ENCODE measurements around the gene NLRC4.
"Not testable (repeated sequence)": the region's sequence is repeated elsewhere in the genome, so short reads cannot be mapped to it uniquely, and the experiment has no call there.

The NLRC4 gene

DNA sequence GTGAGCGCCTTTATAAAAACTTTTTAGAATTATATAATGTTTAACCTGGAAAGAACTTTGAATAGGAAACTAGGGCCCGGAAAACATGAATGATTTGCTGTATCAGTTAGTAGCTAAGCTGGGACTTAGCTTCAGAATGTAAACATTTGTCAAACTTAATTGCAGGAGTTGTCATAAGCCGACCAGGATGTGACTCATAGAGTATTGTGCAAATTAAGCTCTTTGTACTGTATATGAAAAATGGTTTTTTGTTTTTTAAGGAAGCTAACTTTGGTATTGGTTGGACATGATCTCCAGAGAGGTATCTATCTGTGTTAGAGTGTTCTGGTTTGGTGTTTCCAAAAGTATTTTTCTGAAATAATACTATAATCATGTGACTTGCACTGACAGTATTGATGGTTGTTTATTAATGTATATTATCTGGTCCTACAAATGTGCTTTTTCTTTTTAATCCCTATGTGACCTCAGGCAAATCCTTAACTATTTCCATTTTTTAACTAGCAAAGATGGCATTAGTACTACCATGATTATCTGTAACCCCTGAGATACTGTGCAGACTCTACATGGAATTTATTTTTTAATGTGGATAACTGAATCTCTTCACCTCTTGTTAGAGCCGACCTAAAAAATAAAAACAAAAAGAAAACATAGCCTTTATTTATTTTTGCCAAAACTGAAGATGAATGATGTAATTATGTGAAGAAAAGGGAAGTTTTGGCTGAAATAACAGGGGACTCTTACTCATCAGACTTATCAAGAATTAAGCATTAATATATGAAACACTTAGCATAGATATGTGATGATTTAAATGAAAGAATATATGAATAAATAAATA, 24.7 kb upstream of the NLRC4 start:
- H3K36me3 ChIP-seq: peaks cover 4 to 28% (median 18%) of the 10 kb centered on the region in 3 donors
- H3K4me3 ChIP-seq: no peak overlapping the region
- TF ChIP-seq, protein P1, sequence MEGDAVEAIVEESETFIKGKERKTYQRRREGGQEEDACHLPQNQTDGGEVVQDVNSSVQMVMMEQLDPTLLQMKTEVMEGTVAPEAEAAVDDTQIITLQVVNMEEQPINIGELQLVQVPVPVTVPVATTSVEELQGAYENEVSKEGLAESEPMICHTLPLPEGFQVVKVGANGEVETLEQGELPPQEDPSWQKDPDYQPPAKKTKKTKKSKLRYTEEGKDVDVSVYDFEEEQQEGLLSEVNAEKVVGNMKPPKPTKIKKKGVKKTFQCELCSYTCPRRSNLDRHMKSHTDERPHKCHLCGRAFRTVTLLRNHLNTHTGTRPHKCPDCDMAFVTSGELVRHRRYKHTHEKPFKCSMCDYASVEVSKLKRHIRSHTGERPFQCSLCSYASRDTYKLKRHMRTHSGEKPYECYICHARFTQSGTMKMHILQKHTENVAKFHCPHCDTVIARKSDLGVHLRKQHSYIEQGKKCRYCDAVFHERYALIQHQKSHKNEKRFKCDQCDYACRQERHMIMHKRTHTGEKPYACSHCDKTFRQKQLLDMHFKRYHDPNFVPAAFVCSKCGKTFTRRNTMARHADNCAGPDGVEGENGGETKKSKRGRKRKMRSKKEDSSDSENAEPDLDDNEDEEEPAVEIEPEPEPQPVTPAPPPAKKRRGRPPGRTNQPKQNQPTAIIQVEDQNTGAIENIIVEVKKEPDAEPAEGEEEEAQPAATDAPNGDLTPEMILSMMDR (IDR thresholded peaks at IDR 0.05): no peak
- no peaks in the 10 kb centered on the region for H3K27me3 ChIP-seq
- no peak for DNase-seq
- peaks cover 0 to 29% (median 11%) of the 10 kb centered on the region in 4 donors for H3K4me1 ChIP-seq
- H3K9me3 ChIP-seq: no peaks in the 10 kb centered on the region
- H3K27ac ChIP-seq: no peak overlapping the region
- intact Hi-C loops (cut with DNase I; ENCODE audit: low total_unique reads): no loop called here

DNA sequence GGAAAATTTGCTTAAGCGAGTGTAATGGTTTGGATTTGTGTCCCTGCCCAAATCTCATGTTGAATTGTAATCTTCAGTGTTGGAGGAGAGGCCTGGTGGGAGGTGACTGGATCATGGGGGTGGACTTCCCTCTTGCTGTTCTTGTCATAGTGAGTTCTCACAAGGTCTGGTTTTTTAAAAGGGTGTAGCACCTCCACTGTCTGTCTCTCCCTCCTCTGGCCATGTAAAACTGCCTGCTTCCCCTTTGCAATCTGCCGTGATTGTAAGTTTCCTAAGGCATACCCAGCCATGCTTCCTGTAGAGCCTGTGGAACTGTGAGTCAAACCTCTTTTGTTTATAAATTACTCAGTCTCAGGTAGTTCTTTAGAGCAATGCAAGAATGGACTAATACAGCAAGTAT, 19.6 kb upstream of the NLRC4 start:
- Histone ChIP-seq H3K27me3 (no peaks in the 10 kb centered on the region), H3K4me1 (peaks cover 0 to 54% (median 24%) of the 10 kb centered on the region in 4 donors), H3K9me3 (no peaks in the 10 kb centered on the region), H3K27ac (no peak overlapping the region), H3K4me3 (no peak overlapping the region), H3K36me3 (peaks cover 0 to 17% (median 12%) of the 10 kb centered on the region in 3 donors)
- intact Hi-C loops (cut with DNase I; ENCODE audit: low total_unique reads): no loop called here
- DNase-seq: no peak
- TF ChIP-seq, protein P1 (IDR thresholded peaks at IDR 0.05): no peak

DNA sequence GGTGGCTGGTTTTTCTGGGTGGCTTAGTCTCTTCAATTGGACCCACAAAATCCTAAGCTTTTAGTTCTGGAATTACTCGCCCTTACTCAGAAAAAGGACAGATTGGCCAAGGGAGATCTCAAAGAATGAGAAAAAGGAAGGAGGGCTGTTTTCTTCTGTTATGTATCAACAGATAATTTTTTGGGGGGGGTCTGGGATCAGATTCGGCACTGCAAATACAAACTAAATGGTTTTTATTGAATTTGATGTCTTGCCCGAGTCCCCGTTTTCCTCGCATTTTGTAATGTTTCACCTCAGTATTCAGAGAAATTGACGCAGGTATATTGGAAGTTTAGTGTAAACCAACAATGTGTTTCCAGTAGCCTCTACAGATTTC, 13.8 kb upstream of the NLRC4 start:
- TF ChIP-seq, protein P1 (IDR thresholded peaks at IDR 0.05): no peak
- Histone ChIP-seq H3K27me3 (no peaks in the 10 kb centered on the region), H3K4me1 (peaks cover 0 to 32% (median 17%) of the 10 kb centered on the region in 4 donors), H3K36me3 (peaks cover 0 to 12% (median 12%) of the 10 kb centered on the region in 3 donors), H3K9me3 (no peaks in the 10 kb centered on the region), H3K4me3 (peak overlapping the region; percentile 76 to 96), H3K27ac (peak overlapping the region; percentile 85 to 90)
- DNase-seq: no peak
- intact Hi-C loops (cut with DNase I; ENCODE audit: low total_unique reads): no loop called here

DNA sequence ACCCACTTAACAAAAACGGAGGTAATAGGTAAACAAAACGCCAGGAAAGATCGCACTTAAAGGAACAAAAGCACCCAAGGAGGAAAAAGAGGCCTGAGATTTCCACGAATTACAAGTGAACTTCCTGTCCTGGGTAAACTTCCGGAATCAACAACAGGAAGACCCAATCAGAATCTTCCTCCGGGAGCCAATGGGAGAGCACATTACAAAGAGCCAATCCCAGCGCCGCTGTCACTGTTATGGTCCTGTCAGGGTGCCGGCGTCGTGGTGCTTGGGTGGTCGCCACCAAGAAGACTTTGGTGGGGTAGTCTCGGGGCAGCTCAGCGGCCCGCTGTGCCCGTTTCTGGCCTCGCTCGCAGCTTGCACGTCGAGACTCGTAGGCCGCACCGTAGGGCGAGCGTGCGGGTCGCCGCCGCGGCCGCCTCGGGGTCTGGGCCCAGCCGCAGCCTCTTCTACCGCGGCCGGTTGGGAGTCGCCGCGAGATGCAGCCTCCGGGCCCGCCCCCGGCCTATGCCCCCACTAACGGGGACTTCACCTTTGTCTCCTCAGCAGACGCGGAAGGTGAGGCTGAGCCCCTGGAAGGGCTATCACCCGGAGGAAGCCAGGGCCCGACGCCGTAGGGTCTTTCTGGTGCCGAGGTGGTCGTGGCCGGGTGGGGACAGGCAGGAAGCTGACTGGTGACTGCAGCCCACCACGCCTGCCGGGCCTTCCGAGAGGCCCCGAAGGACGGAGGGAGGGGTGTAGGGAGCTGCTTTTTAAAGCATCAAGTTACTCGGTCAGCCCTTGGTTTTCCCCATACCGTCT, 13.2 kb upstream of the NLRC4 start, which contains the start of gene YIPF4:
Gene YIPF4, plus strand, starts transcription at position 231 of the 804 bp plus-strand sequence. Its CDS starts 252 bp downstream, at position 483.
- Histone ChIP-seq H3K27ac (peak within 1 kb of the TSS; percentile 85 to 90), H3K4me3 (peak within 1 kb of the TSS; percentile 76 to 96), H3K4me1 (peaks cover 0 to 28% (median 17%) of the 10 kb centered on the region in 4 donors), H3K36me3 (peaks cover 0 to 11% (median 7%) of the 10 kb centered on the region in 3 donors), H3K27me3 (no peaks in the 10 kb centered on the region), H3K9me3 (no peaks in the 10 kb centered on the region)
- DNase-seq: peak; percentile 92 to 93
- TF ChIP-seq, protein P1 (IDR thresholded peaks at IDR 0.05): no peak
- intact Hi-C loops (cut with DNase I; ENCODE audit: low total_unique reads): no loop called here

DNA sequence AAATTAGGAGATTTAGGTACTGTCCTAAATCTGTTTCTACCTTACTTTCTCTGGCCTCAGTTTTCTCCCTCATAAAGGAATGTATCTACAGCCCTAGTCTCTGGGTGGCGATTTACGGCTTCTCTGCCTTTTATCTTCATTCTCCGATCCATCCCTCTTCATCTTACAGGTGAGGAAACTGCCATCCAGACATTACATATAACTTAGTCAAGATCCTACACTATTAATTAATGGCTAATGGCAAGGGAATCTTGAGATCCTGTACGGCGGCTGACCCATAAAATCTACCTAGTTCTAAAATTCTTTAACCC, 12.6 kb upstream of the NLRC4 start:
- Histone ChIP-seq H3K27ac (peak overlapping the region; percentile 85 to 90), H3K4me3 (peak overlapping the region; percentile 76 to 96), H3K36me3 (peaks cover 0 to 5% (median 1%) of the 10 kb centered on the region in 3 donors), H3K4me1 (peaks cover 0 to 28% (median 17%) of the 10 kb centered on the region in 4 donors), H3K9me3 (no peaks in the 10 kb centered on the region), H3K27me3 (no peaks in the 10 kb centered on the region)
- intact Hi-C loops (cut with DNase I; ENCODE audit: low total_unique reads): no loop called here
- DNase-seq: no peak
- TF ChIP-seq, protein P1 (IDR thresholded peaks at IDR 0.05): no peak

DNA sequence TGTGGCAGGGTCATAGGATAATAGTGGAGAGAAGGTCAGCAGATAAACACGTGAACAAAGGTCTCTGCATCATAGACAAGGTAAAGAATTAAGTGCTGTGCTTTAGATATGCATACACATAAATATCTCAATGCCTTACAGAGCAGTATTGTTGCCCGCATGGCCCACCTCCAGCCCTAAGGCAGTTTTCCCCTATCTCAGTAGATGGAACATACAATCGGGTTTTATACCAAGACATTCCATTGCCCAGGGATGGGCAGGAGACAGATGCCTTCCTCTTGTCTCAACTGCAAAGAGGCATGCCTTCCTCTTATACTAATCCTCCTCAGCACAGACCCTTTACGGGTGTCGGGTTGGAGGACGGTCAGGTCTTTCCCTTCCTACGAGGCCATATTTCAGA, 11.1 kb upstream of the NLRC4 start:
- intact Hi-C loops (cut with DNase I; ENCODE audit: low total_unique reads); DNase-seq; H3K9me3 ChIP-seq; H3K27ac ChIP-seq; H3K4me3 ChIP-seq; H3K36me3 ChIP-seq; H3K27me3 ChIP-seq: not testable (repeated sequence)
- peaks cover 0 to 20% (median 14%) of the 10 kb centered on the region in 4 donors for H3K4me1 ChIP-seq

All from tibial artery (tissue), 4 donors.